GM21381 (cell line): ENCODE results near the gene TBC1D1.

ENCODE experiments used
- ATAC-seq: cut with Tn5 transposase; IDR thresholded peaks from one replicate; pipeline ENCODE4 v1.9.1; 2021; ENCODE audit warnings: mild to moderate bottlenecking, moderate library complexity; ENCODE audit not compliant: unreplicated experiment

TBC1D1 gene

DNA sequence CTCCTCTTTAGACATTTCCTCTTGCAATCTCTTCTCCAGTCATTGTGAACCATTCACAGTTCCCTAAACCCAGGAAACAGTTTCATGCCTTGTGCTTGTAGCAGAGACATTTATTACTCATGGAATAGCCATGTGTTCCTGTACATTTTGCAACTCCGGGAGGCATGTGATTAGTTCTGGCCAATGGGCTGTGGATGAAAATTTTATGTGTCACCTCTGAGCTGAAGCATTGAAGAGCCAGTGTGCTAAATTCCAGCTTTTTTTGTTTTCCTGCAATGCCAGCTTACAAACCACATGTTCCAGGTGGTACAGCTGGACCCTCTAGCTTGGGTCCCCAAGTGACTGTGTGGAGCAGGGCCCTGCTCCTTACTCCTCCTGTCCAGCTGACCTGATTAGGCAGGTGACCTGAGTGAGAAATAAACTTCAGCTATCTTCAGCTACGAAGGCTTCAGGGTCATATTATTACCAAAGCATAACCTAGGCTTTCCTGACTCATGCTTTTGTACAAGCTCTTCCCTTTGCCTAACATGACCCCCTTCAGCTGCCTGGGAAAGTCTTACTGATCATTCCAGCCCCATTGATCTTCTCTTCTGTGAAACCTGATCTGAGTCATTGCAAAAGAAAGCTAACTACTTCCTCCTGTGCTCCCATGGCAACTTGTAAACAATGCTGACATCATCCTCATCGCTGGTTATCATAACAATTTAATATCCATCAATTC is 269.8 kb downstream of the TBC1D1 start:
- peak; percentile 89 for ATAC-seq

DNA sequence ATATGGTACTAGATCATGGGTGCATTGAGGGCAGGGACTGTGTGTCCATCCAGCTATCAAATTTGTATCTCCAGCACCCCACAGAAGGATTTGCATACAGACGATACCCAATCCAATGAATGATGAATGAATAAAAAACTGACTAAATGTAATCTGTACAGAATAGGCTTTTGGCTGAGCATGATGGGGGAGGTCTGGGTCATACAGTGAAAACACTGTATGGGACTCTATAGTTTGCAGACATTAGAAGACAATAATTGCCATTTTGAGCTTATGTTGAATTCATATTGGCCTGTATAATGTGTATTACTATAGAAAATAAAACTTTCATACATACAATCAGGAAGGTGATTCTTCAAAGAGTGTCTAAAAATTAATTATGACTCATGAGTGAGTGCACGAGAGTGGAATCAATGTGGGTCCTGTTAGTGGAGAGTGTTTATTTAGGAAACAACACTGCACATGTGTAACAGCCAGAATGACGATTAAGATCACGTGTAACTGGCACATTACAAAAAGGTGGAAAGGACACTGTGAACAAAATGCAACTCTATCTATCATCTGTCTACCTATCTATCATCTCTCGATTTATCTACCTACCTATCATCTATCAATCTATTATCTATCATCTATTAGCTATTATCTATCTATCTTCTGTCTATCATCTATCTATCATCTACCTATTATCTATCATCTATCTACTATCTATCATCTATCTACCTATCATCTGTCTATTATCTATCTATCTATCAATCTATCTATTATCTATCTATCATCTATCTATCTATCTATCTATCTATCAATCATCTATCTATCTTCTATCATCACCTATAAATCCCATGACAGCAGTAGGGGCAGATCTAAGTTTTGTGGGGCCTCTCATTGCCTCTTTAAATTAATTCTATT is 270.6 kb downstream of the TBC1D1 start:
- ATAC-seq = no peak

DNA sequence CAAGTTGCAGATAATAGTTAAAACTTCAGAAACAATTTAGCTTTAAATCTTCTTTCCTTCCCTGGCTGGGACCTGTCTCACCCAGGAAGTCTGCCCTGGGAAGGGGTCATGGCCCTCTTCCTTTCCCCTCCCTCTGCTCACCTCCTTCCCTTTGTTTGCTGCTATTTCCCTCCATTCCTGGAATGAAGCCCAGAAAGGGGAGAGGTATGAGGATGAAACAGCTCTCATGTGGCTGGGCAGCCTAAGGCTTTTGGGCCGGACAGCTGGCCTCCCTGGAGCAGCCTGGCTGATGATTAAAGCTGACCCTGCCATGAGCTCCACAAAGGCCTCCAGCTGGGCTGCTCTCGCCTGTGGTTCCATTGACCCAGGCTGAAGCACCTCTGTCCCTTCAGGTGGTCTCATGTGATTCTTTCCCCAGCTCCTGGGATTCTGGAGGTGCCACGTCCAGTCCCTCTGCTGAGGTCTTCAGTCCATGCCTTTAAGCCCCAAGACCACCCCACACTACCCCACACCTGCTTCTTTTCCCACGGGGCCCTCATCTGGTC is 271.4 kb downstream of the TBC1D1 start:
- ATAC-seq = no peak

DNA sequence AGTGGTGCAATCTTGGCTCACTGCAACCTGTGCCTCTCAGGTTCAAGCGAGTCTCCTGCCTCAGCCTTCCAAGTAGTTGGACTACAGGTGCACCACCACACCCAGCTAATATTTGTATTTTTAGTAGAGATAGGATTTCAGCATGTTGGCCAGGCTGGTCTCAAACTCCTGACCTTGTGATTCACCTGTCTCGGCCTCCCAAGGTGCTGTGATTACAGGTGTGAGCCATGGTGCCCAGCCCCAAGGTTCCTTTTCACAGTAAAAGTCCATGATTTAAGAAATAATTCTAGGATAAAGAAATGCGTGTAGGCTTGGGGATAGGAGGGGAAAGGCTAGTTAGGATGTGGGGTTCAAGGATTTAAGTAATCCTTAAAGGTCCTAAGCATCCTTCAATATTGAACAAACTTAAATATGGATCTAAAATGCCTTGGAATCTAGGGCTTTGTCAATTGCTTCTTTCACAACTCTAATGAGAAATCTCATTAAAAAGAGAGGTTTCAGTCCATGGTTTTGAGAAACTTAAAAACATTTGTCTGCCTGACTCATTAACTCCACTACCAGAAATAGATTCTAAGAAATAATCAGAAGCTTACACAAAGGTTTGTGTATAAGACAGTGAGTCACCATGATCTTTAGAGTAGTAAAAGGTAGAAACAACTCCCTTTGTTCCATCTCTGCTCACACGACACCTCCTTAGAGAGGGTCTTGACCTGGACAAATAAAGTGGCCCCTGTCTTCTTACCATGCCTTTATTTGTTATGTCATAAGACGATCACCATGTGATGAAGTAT is 272.5 kb downstream of the TBC1D1 start:
- no peak for ATAC-seq

DNA sequence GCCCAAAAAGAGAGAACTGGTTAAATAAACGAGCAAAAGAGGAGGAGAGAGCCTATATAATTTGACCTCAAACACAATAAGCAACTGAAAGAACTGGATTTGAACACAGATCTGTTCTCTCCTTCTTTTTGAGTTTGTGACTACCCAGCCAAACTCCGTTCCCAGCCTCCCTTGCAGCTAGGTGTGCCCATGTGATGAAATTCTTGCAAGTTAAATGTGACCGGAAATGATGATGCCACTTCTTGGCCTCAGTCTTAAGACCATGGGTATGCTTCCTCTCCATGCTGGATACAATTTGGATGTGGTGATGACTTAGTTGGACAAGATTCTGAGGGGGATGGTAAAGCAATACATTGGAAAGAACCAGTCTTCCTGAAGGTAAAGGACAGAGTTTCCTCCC is 273.5 kb downstream of the TBC1D1 start:
- ATAC-seq = no peak

DNA sequence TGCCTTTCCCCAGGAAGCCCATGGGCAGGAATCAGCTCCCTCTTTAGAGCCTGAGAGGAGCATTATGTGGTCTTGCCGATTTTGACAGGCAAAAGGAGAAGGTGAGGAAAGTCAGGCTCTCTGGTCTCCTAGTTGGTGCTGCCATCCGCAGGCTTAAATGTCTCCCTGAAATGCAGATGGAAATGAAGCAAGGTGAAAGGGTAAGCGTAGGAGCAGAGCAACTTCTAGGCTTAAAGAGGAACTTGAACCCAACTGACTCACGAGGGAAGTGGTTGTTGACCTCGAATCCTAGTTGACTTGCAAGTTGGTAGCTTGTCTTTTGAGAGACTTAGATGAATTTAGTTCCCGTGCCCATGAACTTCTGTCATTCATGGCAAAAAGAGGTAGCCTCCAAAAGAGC is 275.2 kb downstream of the TBC1D1 start:
- no peak for ATAC-seq

DNA sequence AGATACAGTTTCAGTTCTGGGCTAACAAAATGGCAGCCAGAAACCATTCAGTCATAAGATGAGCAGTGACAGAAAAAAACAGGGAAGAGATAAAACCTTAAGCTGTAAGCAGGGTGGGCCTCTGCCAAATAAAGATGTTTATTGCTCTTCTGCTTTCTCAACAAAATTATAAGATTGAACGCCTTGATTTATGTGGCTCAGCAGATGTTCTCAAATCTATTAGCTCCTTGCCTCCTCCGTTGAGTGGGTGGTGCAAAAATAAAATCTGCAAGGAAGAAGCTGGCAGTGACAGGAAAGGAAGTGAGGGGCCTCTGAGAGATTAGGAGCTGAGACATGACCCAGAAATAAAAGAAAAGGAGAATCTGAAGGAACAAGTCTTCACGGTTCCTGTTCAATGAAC is 275.9 kb downstream of the TBC1D1 start:
- ATAC-seq = no peak

DNA sequence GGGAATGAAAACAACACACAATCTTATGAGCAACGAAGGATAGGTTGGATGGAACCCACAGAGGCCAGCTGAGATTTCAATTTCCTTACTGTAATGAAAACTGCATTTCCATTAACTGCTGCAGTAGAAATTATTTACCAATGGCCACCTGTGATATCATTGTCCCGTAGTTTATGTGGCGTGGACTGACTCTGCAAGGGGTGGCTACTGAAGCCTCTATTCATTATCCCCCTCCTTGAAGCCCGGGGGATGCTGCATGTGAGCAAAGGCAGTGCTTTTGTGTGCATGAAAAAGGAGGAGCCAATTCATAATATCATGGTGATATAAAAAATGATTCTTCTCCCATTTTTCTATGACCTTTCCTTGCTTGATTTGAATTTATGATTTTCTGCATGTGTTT is 277.1 kb downstream of the TBC1D1 start:
- ATAC-seq = no peak

DNA sequence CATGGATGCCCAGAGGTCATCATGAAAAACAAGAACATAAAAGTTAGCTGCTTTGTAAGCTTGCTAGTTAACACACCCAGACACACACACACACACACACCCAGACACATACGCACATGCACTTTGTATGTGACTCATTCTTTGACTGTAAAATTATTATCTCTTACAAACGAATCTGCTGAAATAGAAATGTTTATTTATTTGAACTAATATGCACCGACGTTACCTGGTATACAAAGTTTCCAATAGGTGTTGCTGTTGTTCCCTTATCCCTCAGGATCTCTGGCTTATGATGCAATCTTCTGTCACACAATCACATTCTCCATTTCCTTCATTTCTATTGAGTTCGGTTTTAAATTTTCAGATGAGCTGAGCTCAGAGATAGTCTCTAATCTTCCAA is 278.6 kb downstream of the TBC1D1 start:
- no peak for ATAC-seq

DNA sequence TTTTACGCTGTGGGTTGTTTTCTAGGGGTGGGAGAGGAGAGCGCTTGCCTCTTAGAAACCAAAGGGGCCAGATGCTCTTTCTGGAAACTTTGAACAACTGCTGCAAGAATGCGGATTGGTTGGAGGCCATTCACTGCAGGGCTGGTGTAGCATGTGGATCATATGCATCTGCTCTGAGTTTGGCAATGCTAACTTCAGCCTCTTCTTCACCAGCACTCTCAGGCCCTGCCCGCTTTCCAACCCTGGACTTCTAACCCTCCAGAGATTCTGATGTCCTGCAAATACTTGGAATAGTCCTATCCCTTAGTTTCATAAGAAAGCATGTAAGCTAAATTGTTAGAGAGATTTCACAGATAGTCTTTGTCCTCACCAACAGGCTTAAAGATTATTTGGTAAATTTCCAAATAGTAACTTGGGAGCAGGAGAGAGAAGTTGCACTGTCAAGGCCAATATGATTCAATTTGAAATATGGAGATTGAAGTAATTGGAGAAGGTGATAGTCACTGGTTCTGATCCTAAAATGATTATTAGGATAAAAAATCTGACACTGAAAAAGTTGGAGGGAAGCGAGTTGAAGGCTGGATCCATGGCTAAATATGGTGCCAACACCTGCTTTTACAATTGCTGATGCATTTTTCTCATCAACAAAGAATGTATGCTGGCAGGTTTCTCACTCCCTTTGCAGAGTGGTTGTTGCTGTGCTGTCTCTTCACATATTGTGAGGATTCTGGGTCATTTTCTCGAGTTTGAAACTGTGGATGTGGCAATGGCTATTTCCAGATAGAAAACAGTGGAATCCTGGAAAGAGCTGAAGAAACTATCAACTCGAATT is 279.7 kb downstream of the TBC1D1 start:
- no peak for ATAC-seq

DNA sequence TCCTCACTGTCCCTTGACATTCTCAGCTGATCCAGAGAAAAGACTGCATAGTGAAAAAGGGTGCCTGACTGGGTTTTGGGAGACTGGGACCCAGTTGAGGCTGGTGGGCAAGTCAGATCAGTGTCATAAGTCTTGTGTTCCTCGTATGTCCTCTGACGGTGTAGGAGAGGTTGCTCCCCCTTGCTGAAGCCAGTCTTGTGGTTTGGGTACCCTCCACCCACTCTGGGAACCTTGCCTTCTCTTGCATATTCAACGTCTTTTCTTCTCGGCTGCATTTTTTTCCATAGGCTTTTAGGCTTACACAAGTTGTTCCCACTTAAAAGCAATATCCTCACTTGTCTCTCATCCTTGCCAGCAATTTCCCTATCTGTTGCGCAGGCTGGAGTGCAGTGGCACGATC is 281.2 kb downstream of the TBC1D1 start:
- no peak for ATAC-seq

DNA sequence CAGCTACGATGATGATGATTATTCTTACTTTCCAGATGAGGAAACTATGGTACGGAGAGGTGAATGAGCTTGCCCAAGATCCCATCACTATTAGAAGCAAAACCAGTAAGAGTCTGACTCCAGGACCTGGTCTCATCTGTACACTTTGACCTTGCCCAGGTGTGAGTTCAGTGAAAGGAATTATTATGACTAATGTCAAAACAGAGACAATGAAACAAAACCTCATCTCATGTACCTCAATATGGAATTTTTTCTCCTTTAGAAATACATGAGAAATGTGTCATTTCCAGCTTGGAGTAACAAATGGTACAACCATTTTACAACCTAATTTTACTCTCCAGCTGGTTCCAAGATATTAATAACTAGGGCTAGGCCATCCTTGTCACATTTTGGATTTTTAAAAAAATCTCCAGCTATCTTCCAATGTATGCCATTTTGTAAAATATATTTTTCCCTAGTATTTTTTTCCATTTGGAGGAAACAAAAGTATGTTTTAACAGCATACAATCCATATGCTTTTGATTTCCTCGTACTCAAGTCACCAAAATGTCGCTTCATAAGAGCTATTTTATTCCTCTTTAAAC is 283.1 kb downstream of the TBC1D1 start:
- ATAC-seq = no peak

DNA sequence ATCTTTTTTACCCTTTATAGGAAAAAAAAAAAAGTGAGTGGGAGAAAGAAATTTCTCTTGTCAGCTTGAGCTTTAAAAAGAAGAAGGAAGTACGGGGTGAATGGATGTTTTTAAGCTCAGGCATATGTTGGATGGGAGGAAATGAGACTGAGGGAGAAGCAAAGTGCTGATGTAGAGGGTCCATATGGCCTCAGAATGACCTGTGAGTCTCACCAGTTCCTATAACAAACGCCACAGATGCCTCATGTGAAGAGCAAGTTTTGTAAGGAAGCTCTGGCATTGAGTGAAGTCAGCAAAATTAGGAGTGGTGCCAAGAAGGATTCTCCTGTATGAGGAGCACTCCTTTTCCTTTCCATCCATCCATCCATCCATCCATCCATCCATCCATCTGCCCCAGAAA is 283.9 kb downstream of the TBC1D1 start:
- ATAC-seq = no peak

DNA sequence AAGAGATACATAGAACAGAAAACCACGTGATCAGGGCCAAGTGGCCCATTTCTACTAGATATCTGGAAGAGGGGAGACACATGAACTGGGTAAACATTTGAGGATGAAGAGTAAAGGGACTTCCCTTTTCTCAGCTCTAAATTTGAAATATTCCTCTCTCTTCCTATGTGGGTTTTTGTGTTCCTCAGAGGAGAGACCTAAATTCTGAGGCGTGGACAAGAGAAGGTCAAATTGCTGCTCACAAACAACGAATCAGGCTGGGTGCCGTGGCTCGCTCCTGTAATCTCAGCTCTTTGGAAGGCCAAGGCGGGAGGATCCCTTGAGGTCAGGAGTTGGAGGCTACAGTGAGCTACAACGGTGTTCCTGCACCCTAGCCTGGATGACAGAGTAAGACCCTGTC is 285.3 kb downstream of the TBC1D1 start:
- ATAC-seq = no peak

DNA sequence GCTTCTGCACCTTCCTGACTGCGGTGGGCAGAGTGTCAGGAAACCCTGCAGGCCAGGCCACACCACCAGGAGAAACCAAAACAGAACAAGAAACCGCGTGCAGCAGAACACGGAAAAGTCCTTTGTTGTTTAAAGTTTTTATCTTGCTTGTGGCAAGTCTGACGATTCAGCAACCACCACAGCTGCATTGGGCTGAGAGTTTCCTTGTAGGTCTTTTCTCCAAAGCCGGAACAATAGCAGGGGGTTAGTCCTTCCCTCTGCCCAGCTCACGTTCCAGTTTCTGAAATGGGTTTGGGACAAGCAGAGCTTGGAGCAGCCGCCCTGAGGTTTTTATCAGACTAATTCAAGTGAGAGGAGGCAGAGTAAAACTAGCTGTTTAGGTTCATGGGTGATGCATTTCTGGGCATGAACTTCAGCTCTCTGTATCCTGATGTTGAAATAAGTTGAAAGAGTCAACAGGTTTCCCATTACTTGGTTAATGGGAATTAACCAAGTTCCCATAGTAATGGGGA is 286.2 kb downstream of the TBC1D1 start:
- ATAC-seq = no peak

DNA sequence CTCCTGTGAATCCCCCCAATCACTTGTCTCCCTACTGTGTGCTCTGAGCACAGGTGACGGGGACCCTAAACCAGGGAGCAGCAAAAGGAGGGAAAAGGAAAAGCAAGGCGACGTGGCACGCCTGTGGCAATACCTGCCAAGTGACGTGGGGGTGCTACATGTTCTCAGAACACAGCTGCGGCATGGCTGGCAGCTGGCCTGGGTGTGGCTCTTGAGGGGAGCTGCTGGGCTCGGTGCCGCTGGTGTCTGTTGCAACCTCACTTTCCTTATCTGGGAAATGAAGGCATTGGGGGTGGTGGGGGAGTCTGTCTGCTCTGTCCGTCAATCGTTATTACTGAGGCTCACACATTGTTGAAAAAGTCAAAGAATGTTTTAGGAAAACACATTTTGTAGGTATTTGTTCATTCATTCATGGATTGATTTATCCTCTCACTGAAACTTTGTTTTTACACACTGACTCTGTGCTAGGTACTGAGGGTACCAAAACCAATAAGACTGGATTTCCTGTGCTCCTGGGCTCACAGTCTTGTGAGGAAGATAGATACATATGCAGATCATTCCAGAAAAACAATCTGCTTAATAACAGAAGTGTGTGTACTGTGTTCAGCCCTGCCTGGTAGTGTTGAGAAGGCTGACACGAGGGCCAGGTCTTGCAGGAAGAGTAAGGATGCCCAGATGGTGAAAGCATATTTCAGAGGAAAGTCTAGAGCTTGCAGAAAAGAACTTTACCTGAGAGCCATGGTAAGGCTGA is 286.9 kb downstream of the TBC1D1 start:
- no peak for ATAC-seq

DNA sequence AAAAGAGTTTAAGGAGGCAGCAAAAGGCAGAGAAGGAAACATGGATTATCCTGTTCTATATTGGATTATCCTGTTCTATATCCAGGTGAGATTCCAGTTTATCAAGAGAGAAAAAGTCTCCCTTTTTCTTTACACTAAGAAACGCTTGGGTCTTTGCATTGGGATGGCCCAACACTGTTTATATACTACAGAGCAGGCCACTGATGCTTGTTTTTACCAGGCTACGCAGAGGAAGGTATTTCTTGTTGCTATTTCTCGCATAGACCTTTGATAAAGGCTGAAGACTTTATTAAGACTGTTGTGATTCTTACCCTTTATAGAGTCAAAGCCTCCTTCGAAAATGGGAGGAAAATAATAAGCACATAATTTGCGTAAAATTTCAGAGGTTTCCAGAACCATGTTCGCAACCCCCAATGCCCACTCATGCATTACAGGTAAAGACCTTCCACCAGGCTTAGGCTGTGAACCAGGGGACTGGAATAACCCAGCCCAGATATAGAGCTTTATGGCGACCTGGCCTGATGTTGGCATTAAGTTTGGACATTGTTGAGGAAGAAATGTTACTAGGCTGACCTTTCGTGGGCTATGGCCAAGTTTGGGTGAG is 287.6 kb downstream of the TBC1D1 start:
- ATAC-seq = no peak

DNA sequence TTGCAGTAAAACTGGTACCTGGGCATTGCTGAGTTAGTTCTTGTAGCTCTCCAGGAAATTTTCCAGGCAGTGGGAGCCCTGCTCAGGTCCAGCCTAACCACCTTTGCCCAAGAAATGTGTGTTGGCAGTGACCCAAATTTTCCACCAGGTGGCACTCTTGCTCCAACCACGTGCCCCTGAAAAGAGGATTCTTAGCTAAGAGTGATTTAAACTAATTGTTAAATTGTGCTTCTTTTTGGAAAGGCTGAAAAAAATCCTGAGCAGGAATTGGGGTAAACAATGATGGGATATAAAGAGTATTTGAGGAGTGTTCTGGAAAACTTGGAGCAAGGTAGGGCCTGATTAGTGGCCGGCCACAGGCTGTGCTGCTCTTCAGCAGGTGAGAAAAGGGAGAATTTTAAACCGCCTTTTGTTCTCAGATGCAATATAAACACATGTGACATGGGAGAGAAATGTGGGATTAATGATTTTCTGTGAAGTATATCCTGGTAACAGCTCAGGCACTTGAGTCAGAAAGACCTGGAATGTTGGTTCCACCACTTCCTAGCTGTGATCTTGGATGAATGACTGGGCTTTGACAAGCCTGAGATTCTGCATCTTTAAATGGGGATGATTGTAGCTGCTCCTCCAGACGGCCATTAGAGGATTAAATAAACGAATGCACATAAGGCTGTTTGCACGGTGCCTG is 288.9 kb downstream of the TBC1D1 start:
- peak; percentile 54 for ATAC-seq
